CD4-positive, alpha-beta T cell (primary cell): ENCODE data around the gene HDAC5. TPM values are rescaled to one million over a fixed set of nuclear protein-coding genes. Genes with fewer than 3 reads are reported as not detected.

Experiments used
- ATAC-seq: fragments of 200-7000 bp; cut with Tn5 transposase; one replicate; pipeline ENCODE4 v1.10.0; 2022; ENCODE audit warnings: mild to moderate bottlenecking; ENCODE audit not compliant: poor library complexity
- CTCF ChIA-PET: fragments of 350-600 bp; sonication (Branson Sonifier 250); formaldehyde crosslinking; loops from one replicate; lab custom pipeline; 2021; ENCODE audit warnings: antibody characterized with exemption, inconsistent platforms; lab: Charles Lee
- POLR2A ChIA-PET: fragments of 350-600 bp; sonication (Branson Sonifier 250); formaldehyde crosslinking; loops from one replicate; lab custom pipeline; 2021; ENCODE audit warnings: antibody characterized with exemption, inconsistent platforms; lab: Charles Lee
- DNase-seq, 14 experiments: peaks; one replicate each; pipeline ENCODE4 v3.0.0-alpha.2; 2013 to 2020; ENCODE audit warnings: mixed read lengths in 2 of 14
- H3K27ac ChIP-seq, 2 donors: one replicate each; pipeline versions ENCODE4 v1.5.1 to v1.7.0; 2013; ENCODE audit warnings: low read length in 2 of 2, low read depth in 1 of 2, mild to moderate bottlenecking in 1 of 2
- H3K27me3 ChIP-seq, 2 experiments: 1 replicate in 1 of 2; 2 replicates in 1 of 2; pipeline versions ENCODE4 v1.6.1 to v1.7.0; 2013; ENCODE audit warnings: low read length in 2 of 2, control low read depth in 1 of 2, mild to moderate bottlenecking in 1 of 2, moderate library complexity in 1 of 2; ENCODE audit not compliant: insufficient read depth in 2 of 2, control insufficient read depth in 1 of 2
- H3K36me3 ChIP-seq: one replicate; pipeline ENCODE4 v1.6.1; 2013; ENCODE audit warnings: low read length, control low read depth; ENCODE audit not compliant: insufficient read depth
- H3K4me1 ChIP-seq: one replicate; pipeline ENCODE4 v1.6.1; 2013; ENCODE audit warnings: low read length, control low read depth; ENCODE audit not compliant: insufficient read depth
- H3K4me3 ChIP-seq: one replicate; pipeline ENCODE4 v1.5.1; 2013; ENCODE audit warnings: mild to moderate bottlenecking, low read length, moderate library complexity
- H3K9me3 ChIP-seq, 2 experiments: 1 replicate in 1 of 2; 2 replicates in 1 of 2; pipeline versions ENCODE4 v1.6.1 to v1.7.0; 2013; ENCODE audit warnings: low read length in 2 of 2, mild to moderate bottlenecking in 2 of 2, control low read depth in 1 of 2, moderate library complexity in 1 of 2; ENCODE audit not compliant: control insufficient read depth in 1 of 2, insufficient read depth in 1 of 2
- H3K27ac Mint-ChIP-seq: one replicate; pipeline ENCODE4 v1.8.0; 2020; ENCODE audit warnings: mixed read lengths
- H3K27me3 Mint-ChIP-seq: one replicate; pipeline ENCODE4 v1.8.0; 2021; ENCODE audit warnings: mixed read lengths
- H3K36me3 Mint-ChIP-seq: one replicate; pipeline ENCODE4 v1.8.0; 2021; ENCODE audit warnings: low read depth, mixed read lengths
- H3K4me1 Mint-ChIP-seq: one replicate; pipeline ENCODE4 v1.8.0; 2021; ENCODE audit warnings: low read depth, mixed read lengths
- H3K4me3 Mint-ChIP-seq: one replicate; pipeline ENCODE4 v1.8.0; 2020; ENCODE audit warnings: mild to moderate bottlenecking, mixed read lengths
- H3K9me3 Mint-ChIP-seq: one replicate; pipeline ENCODE4 v1.8.0; 2020; ENCODE audit warnings: mixed read lengths
- CTCF ChIP-seq: fragments of 200-600 bp; IDR thresholded peaks from one replicate; pipeline ENCODE4 v1.8.0; 2022; ENCODE audit warnings: antibody characterized with exemption, mild to moderate bottlenecking
- intact Hi-C, 2 experiments: fragments of 100-400 bp; cut with DNase I in 1 of 2; cut with micrococcal nuclease in 1 of 2; formaldehyde crosslinking; loops; one replicate each; pipeline versions ENCODE4 v1.15.1 to v1.9.0; 2023 to 2025; cut with DNase I, micrococcal nuclease
- total RNA-seq, 174 experiments: library from RNA in 2 of 174; stranded (reverse) in 2 of 174; gene quantifications; one replicate each; pipeline ENCODE4 v1.2.3 and lab custom pipeline; 2021 to 2026

The HDAC5 gene
- total RNA-seq, 2 experiments from 2014 or later: 92.0 to 92.5 TPM

- Histone ChIP-seq H3K27ac (no peak overlapping the region), H3K4me1 (peaks cover 20% of the 10 kb centered on the region), H3K36me3 (peaks cover 37% of the 10 kb centered on the region), H3K9me3 (no peaks in the 10 kb centered on the region), H3K27me3 (no peaks in the 10 kb centered on the region), H3K4me3 (no peak overlapping the region)
- POLR2A ChIA-PET: interaction anchor here (1.4 kb wide), 1 partner anchor 9 kb away, joined by 3 read pairs; no protein-coding TSS in a partner anchor
- Mint-ChIP-seq H3K4me1 (peaks cover 15% of the 10 kb centered on the region), H3K4me3 (no peak overlapping the region), H3K36me3 (peaks cover 29% of the 10 kb centered on the region), H3K27me3 (no peaks in the 10 kb centered on the region), H3K27ac (no peak overlapping the region), H3K9me3 (no peaks in the 10 kb centered on the region)
- CTCF ChIA-PET: no interaction called here
- TF ChIP-seq CTCF: no peak
- ATAC-seq: no peak
- no peak for DNase-seq
- intact Hi-C loops: no loop called here
These were observed 30.1 kb downstream of the HDAC5 start for GRCh38 chr17:44093231-44093900.

- TF ChIP-seq CTCF: no peak
- Mint-ChIP-seq H3K36me3 (peaks cover 42% of the 10 kb centered on the region), H3K27me3 (no peaks in the 10 kb centered on the region), H3K9me3 (no peaks in the 10 kb centered on the region), H3K4me1 (peaks cover 9% of the 10 kb centered on the region), H3K4me3 (no peak overlapping the region), H3K27ac (no peak overlapping the region)
- CTCF ChIA-PET: no interaction called here
- no peak overlapping the region for H3K4me3 ChIP-seq
- intact Hi-C loops: no loop called here
- DNase-seq: no peak
- H3K27me3 ChIP-seq: no peaks in the 10 kb centered on the region
- peaks cover 16% of the 10 kb centered on the region for H3K4me1 ChIP-seq
- POLR2A ChIA-PET: interaction anchor here (1.4 kb wide), 1 partner anchor 11 kb away, joined by 3 read pairs; no protein-coding TSS in a partner anchor
- no peaks in the 10 kb centered on the region for H3K9me3 ChIP-seq
- no peak overlapping the region for H3K27ac ChIP-seq
- H3K36me3 ChIP-seq: peaks cover 40% of the 10 kb centered on the region
- no peak for ATAC-seq
These were observed 31.4 kb downstream of the HDAC5 start for GRCh38 chr17:44092051-44092450.

GRCh38 chr17:44091200-44091997 lies 32.0 kb downstream of the HDAC5 start:
- ATAC-seq: no peak

More at GRCh38 chr17:44091200-44091997, 32.0 kb downstream of the HDAC5 start:
- H3K36me3 ChIP-seq: peaks cover 40% of the 10 kb centered on the region
- peaks cover 15% of the 10 kb centered on the region for H3K4me1 ChIP-seq
- no peak overlapping the region for H3K4me3 ChIP-seq
- intact Hi-C loops: no loop called here
- no peaks in the 10 kb centered on the region for H3K9me3 ChIP-seq
- no peaks in the 10 kb centered on the region for H3K27me3 ChIP-seq
- Mint-ChIP-seq H3K27me3 (no peaks in the 10 kb centered on the region), H3K9me3 (no peaks in the 10 kb centered on the region), H3K27ac (no peak overlapping the region), H3K4me1 (peaks cover 9% of the 10 kb centered on the region), H3K36me3 (peaks cover 45% of the 10 kb centered on the region), H3K4me3 (no peak overlapping the region)
- TF ChIP-seq CTCF: no peak
- H3K27ac ChIP-seq: no peak overlapping the region
- ChIA-PET POLR2A (interaction anchor here (1.4 kb wide), 1 partner anchor 11 kb away, joined by 3 read pairs; no protein-coding TSS in a partner anchor), CTCF (no interaction called here)
- no peak for DNase-seq
